NB4 (cell line): ENCODE measurements around the gene SELENOV.

Experiments used
- CTCF ChIP-seq: IDR thresholded peaks from one replicate; pipeline ENCODE4 v1.5.1; 2012; ENCODE audit warnings: low read depth, low read length
- POLR2A ChIP-seq: IDR thresholded peaks from 2 replicates; pipeline ENCODE4 v1.6.1; 2011; ENCODE audit warnings: mild to moderate bottlenecking; ENCODE audit not compliant: insufficient read length; ENCODE audit errors: extremely low read depth

GRCh38 chr19:39568604-39569003, 53.7 kb downstream of the SELENOV start:
- TF ChIP-seq CTCF (no peak), POLR2A (no peak)
